Prostate gland (tissue), 2 donors: Measurements from ENCODE around the gene HIVEP3.

Source experiments
- CTCF ChIP-seq, 4 experiments: fragments of 200-600 bp in 2 of 4; fragments of 450-650 bp in 2 of 4; sonication (generic) in 2 of 4; IDR thresholded peaks; 1 replicate in 3 of 4; 2 replicates in 1 of 4; pipeline ENCODE4 v1.5.1; 2016 to 2019; ENCODE audit warnings: antibody characterized with exemption in 4 of 4, mild to moderate bottlenecking in 2 of 4, moderate library complexity in 2 of 4
- POLR2A ChIP-seq: fragments of 450-650 bp; IDR thresholded peaks from one replicate; pipeline ENCODE4 v1.6.1; 2016; ENCODE audit warnings: antibody characterized with exemption, mild to moderate bottlenecking

- TF ChIP-seq POLR2A: no peak
- no peak for TF ChIP-seq CTCF (IDR thresholded peaks at IDR 0.05)
Measured at GRCh38 chr1:41880950-41881885, 37.5 kb downstream of the HIVEP3 start.
